Fibroblast of skin of left quadriceps (primary cell): ENCODE data around the gene RIPK1.
"Not testable (repeated sequence)": the region's sequence is repeated elsewhere in the genome, so short reads cannot be mapped to it uniquely, and the experiment has no call there.

Experiments used
- DNase-seq, 2 experiments: peaks; one replicate each; pipeline ENCODE4 v3.0.0-alpha.2; 2013; ENCODE audit warnings: low read depth in 2 of 2

RIPK1 gene

GRCh38 chr6:3136292-3137011 lies 68.2 kb downstream of the RIPK1 start:
- DNase-seq = no peak

GRCh38 chr6:3137057-3137777 lies 68.9 kb downstream of the RIPK1 start:
- no peak for DNase-seq

- not testable (repeated sequence) for DNase-seq
Observed at GRCh38 chr6:3137873-3138272, 69.6 kb downstream of the RIPK1 start.

GRCh38 chr6:3138341-3138740 lies 70.0 kb downstream of the RIPK1 start:
- no peak for DNase-seq

- peak in 1 of 2 experiments; percentile 35 for DNase-seq
Observed at GRCh38 chr6:3139090-3139903, 71.0 kb downstream of the RIPK1 start.

- no peak for DNase-seq
Observed at GRCh38 chr6:3140201-3140600, 71.9 kb downstream of the RIPK1 start.

GRCh38 chr6:3142536-3142935 lies 74.2 kb downstream of the RIPK1 start:
- no peak for DNase-seq

GRCh38 chr6:3143158-3143557 lies 74.9 kb downstream of the RIPK1 start:
- DNase-seq = no peak

GRCh38 chr6:3144571-3144970 lies 76.3 kb downstream of the RIPK1 start:
- no peak for DNase-seq

- no peak for DNase-seq
Observed at GRCh38 chr6:3147914-3148757, 79.8 kb downstream of the RIPK1 start.

- DNase-seq = no peak
Observed at GRCh38 chr6:3151691-3152090, 83.4 kb downstream of the RIPK1 start.

- DNase-seq = no peak
Observed at GRCh38 chr6:3152689-3153088, 84.4 kb downstream of the RIPK1 start.

GRCh38 chr6:3155416-3155815 lies 87.1 kb downstream of the RIPK1 start:
- not testable (repeated sequence) for DNase-seq

GRCh38 chr6:3156184-3157130 lies 88.2 kb downstream of the RIPK1 start:
- not testable (repeated sequence) for DNase-seq

GRCh38 chr6:3157131-3157933 lies 89.0 kb downstream of the RIPK1 start, which contains the start of gene TUBB2A:
TSS of gene TUBB2A (minus strand) at chr6:3157544. CDS start at chr6:3157463, 81 bp downstream.
- peak; percentile 68 to 72 for DNase-seq

- no peak for DNase-seq
Observed at GRCh38 chr6:3159805-3160781, 91.8 kb downstream of the RIPK1 start.

- DNase-seq = no peak
Observed at GRCh38 chr6:3162067-3162497, 93.8 kb downstream of the RIPK1 start.
